ENCODE measurements around the gene CASZ1. TPM values are rescaled to one million over a fixed set of nuclear protein-coding genes. Genes with fewer than 3 reads are reported as not detected.

CASZ1 gene
- total RNA-seq, 4 donors from 2014 or later = 22.1 to 47.4 (median 28.0) TPM

DNA sequence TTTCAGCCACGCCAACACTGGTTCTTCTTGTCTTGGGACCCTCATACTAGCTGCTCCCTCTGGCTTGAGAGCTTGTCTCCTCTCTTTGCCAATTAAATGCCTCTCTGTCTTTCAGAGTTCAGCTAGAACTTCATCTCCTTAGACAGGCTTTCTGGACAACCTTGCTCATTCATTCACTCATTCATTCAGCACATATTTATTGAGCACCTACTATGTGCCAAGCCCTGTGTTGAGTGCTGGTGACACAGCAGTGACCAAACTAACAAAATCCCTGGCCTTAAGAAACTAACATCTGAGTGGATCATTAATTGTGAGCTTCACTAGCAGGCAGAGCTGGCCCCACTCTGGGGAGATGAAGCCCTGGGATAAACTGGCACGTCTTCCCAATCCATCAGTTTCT lies 24.9 kb upstream of the CASZ1 start:
- no peak for TF ChIP-seq POLR2AphosphoS5 (IDR thresholded peaks at IDR 0.05)
- no peak for TF ChIP-seq POLR2A (IDR thresholded peaks at IDR 0.05)
- no peak for TF ChIP-seq EP300 (IDR thresholded peaks at IDR 0.05)
- TF ChIP-seq, protein P1, sequence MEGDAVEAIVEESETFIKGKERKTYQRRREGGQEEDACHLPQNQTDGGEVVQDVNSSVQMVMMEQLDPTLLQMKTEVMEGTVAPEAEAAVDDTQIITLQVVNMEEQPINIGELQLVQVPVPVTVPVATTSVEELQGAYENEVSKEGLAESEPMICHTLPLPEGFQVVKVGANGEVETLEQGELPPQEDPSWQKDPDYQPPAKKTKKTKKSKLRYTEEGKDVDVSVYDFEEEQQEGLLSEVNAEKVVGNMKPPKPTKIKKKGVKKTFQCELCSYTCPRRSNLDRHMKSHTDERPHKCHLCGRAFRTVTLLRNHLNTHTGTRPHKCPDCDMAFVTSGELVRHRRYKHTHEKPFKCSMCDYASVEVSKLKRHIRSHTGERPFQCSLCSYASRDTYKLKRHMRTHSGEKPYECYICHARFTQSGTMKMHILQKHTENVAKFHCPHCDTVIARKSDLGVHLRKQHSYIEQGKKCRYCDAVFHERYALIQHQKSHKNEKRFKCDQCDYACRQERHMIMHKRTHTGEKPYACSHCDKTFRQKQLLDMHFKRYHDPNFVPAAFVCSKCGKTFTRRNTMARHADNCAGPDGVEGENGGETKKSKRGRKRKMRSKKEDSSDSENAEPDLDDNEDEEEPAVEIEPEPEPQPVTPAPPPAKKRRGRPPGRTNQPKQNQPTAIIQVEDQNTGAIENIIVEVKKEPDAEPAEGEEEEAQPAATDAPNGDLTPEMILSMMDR (IDR thresholded peaks at IDR 0.05) = no peak
- peaks cover 21% of the 10 kb centered on the region for H3K27me3 ChIP-seq
- 89 to 100% methylated on average over 1 to 2 of the region's 2 CpGs for WGBS, 2 donors (ENCODE audit: low coverage in 1 of 2)
- no peak overlapping the region for H3K27ac ChIP-seq
- no peaks in the 10 kb centered on the region for H3K36me3 ChIP-seq
- H3K4me3 ChIP-seq = no peak overlapping the region
- ATAC-seq = no peak
- H3K4me1 ChIP-seq = peaks cover 0 to 4% (median 0%) of the 10 kb centered on the region in 3 donors
- H3K9me3 ChIP-seq = no peaks in the 10 kb centered on the region

GRCh38 chr1:10820422-10820821 lies 24.0 kb upstream of the CASZ1 start:
- Histone ChIP-seq H3K4me3 (no peak overlapping the region), H3K27me3 (peaks cover 14% of the 10 kb centered on the region), H3K36me3 (no peaks in the 10 kb centered on the region), H3K9me3 (no peaks in the 10 kb centered on the region), H3K27ac (no peak overlapping the region), H3K4me1 (peaks cover 0 to 4% (median 0%) of the 10 kb centered on the region in 3 donors)
- TF ChIP-seq, protein P1 (IDR thresholded peaks at IDR 0.05) = no peak
- ATAC-seq = no peak
- 70% methylated on average over 2 to 5 of the region's 7 CpGs for WGBS, 2 donors (ENCODE audit: low coverage in 1 of 2)

DNA sequence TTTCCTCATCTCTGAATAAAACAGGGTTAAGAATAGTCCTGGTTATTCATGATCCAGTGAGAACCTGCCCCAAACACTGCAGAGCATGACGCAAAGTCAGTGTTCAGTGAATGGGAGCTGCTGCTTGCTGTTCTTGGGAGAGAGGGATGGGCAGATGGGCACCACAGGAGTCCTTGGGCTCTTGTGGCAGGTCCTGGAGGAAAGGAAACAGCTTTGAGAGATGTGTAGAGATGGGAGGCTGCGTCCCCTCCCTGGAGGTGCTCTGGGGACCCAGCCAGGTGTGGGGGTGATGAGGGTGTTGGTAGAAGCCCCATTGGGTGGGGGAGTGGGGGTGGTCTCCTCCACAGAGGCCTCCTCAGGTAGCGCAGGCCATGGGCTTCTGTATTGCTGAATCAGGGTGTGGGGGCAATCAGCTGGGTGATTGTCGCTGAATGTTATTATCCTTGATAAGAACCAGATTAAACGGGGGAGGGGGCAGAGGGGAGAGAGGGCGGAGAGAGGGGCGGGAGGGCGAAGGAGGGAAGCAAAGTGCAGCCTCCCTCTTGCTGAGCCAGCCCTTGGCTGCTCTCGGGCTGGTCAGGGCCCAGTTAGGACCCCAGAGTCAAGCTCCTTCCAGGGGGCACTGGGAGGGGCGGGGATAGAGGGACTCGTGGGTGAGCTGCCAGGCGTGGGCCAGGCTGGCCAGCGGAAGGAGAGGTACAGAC lies 22.9 kb upstream of the CASZ1 start:
- Histone ChIP-seq H3K4me1 (no peaks in the 10 kb centered on the region), H3K9me3 (no peaks in the 10 kb centered on the region), H3K27me3 (peaks cover 5% of the 10 kb centered on the region), H3K27ac (no peak overlapping the region), H3K36me3 (no peaks in the 10 kb centered on the region), H3K4me3 (no peak overlapping the region)
- TF ChIP-seq, protein P1 (IDR thresholded peaks at IDR 0.05) = no peak
- TF ChIP-seq EP300 (IDR thresholded peaks at IDR 0.05) (no peak), POLR2A (IDR thresholded peaks at IDR 0.05) (no peak), POLR2AphosphoS5 (IDR thresholded peaks at IDR 0.05) (no peak)
- 79 to 100% methylated on average over 1 to 7 of the region's 13 CpGs for WGBS, 2 donors (ENCODE audit: low coverage in 1 of 2)
- ATAC-seq = no peak

DNA sequence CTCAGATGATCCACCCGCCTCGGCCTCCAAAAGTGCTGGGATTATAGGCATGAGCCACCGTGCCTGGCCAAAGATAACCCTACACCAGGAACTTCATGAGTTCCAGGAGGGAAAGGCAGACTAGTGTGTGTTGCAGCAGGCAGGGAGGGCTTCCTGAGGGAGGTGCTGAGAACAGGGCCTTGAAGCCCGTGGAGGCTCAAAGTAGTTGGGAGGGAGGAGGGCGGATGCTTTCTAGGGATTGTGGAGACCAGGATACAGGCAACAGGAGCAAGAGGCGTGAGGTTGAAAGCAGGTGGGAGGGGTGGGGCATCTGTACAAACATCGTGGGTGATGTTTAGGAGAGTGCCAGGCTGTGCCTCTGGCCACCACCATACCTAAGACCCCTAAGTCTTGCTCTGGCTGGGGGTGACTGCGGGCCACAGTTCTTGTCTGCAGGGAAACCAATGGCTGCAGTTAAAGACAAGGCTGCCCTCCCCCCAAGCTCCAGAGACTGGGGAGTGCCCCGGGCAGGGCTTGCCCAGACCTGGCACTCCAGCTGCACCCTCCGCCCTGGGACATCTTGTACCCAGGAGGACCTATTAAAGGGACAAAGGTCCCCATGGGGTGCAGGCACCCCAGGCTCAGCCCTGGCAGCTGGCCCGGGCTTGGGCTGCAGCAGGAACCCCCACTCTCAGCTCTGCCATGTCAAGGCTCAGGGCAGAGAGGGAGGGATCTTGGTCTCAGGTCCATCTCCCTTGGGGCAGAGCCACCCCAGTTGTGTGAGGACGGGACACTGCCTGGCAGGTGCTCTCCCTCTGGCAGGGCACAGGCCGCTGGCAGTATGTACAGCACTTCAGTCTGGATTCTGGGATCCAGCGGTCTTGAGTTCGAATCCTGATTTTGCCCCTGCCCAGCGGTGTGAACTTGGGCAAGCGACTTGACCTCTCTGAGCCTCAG lies 22.1 kb upstream of the CASZ1 start:
- no peak overlapping the region for H3K4me3 ChIP-seq
- no peaks in the 10 kb centered on the region for H3K4me1 ChIP-seq
- TF ChIP-seq POLR2A (IDR thresholded peaks at IDR 0.05) (no peak), POLR2AphosphoS5 (IDR thresholded peaks at IDR 0.05) (no peak), EP300 (IDR thresholded peaks at IDR 0.05) (no peak)
- TF ChIP-seq, protein P1 (IDR thresholded peaks at IDR 0.05) = no peak
- H3K9me3 ChIP-seq = no peaks in the 10 kb centered on the region
- 65 to 75% methylated on average over 3 to 9 of the region's 17 CpGs for WGBS, 2 donors (ENCODE audit: low coverage in 1 of 2)
- no peaks in the 10 kb centered on the region for H3K36me3 ChIP-seq
- H3K27me3 ChIP-seq = peaks cover 5% of the 10 kb centered on the region
- ATAC-seq = no peak
- H3K27ac ChIP-seq = no peak overlapping the region
